ENCODE results near the gene CAMK2G. TPM values are rescaled to one million over a fixed set of nuclear protein-coding genes. Genes with fewer than 3 reads are reported as not detected.

CAMK2G gene
- total RNA-seq, 1 experiment from 2014 or later: 58.9 TPM

- Mint-ChIP-seq H3K4me3 (ENCODE audit: low read depth, unreplicated experiment) (no peak overlapping the region), H3K27ac (ENCODE audit: unreplicated experiment) (no peak overlapping the region), H3K36me3 (ENCODE audit: insufficient read depth, unreplicated experiment) (peaks cover 24% of the 10 kb centered on the region), H3K4me1 (ENCODE audit: low read depth, unreplicated experiment) (no peaks in the 10 kb centered on the region), H3K27me3 (ENCODE audit: unreplicated experiment) (no peaks in the 10 kb centered on the region), H3K9me3 (ENCODE audit: low read depth, unreplicated experiment) (no peaks in the 10 kb centered on the region)
- DNase-seq: no peak
- TF ChIP-seq CTCF (IDR thresholded peaks at IDR 0.05; ENCODE audit: unreplicated experiment): no peak
- no TSS peak for BruUV-seq (replicated peaks)
- CTCF ChIA-PET: no interaction called here
- intact Hi-C loops (cut with micrococcal nuclease; ENCODE audit: unreplicated experiment): no loop called here
Observed at GRCh38 chr10:73823391-73823790, 51.0 kb downstream of the CAMK2G start.

GRCh38 chr10:73819513-73820093 lies 54.8 kb downstream of the CAMK2G start:
- no peak overlapping the region for H3K27ac Mint-ChIP-seq (ENCODE audit: unreplicated experiment)
- H3K4me1 Mint-ChIP-seq (ENCODE audit: low read depth, unreplicated experiment): no peaks in the 10 kb centered on the region

GRCh38 chr10:73819081-73819480 lies 55.3 kb downstream of the CAMK2G start:
- Mint-ChIP-seq H3K9me3 (ENCODE audit: low read depth, unreplicated experiment) (no peaks in the 10 kb centered on the region), H3K27ac (ENCODE audit: unreplicated experiment) (no peak overlapping the region), H3K36me3 (ENCODE audit: insufficient read depth, unreplicated experiment) (peaks cover 39% of the 10 kb centered on the region), H3K27me3 (ENCODE audit: unreplicated experiment) (no peaks in the 10 kb centered on the region), H3K4me1 (ENCODE audit: low read depth, unreplicated experiment) (no peaks in the 10 kb centered on the region), H3K4me3 (ENCODE audit: low read depth, unreplicated experiment) (no peak overlapping the region)
- CTCF ChIA-PET: no interaction called here
- BruUV-seq (replicated peaks): no TSS peak
- no peak for TF ChIP-seq CTCF (IDR thresholded peaks at IDR 0.05; ENCODE audit: unreplicated experiment)
- intact Hi-C loops (cut with micrococcal nuclease; ENCODE audit: unreplicated experiment): no loop called here
- no peak for DNase-seq

More at GRCh38 chr10:73819513-73820093, 54.8 kb downstream of the CAMK2G start:
- H3K36me3 Mint-ChIP-seq (ENCODE audit: insufficient read depth, unreplicated experiment): peaks cover 38% of the 10 kb centered on the region
- intact Hi-C loops (cut with micrococcal nuclease; ENCODE audit: unreplicated experiment): no loop called here
- H3K9me3 Mint-ChIP-seq (ENCODE audit: low read depth, unreplicated experiment): no peaks in the 10 kb centered on the region
- DNase-seq: peak; percentile 48
- no peak for TF ChIP-seq CTCF (IDR thresholded peaks at IDR 0.05; ENCODE audit: unreplicated experiment)
- BruUV-seq (replicated peaks): no TSS peak
- H3K27me3 Mint-ChIP-seq (ENCODE audit: unreplicated experiment): no peaks in the 10 kb centered on the region
- H3K4me3 Mint-ChIP-seq (ENCODE audit: low read depth, unreplicated experiment): no peak overlapping the region
- CTCF ChIA-PET: no interaction called here

- BruUV-seq (replicated peaks): no TSS peak
- intact Hi-C loops (cut with micrococcal nuclease; ENCODE audit: unreplicated experiment): no loop called here
- Mint-ChIP-seq H3K36me3 (ENCODE audit: insufficient read depth, unreplicated experiment) (peaks cover 43% of the 10 kb centered on the region), H3K4me3 (ENCODE audit: low read depth, unreplicated experiment) (no peak overlapping the region), H3K27ac (ENCODE audit: unreplicated experiment) (no peak overlapping the region), H3K9me3 (ENCODE audit: low read depth, unreplicated experiment) (no peaks in the 10 kb centered on the region), H3K27me3 (ENCODE audit: unreplicated experiment) (no peaks in the 10 kb centered on the region), H3K4me1 (ENCODE audit: low read depth, unreplicated experiment) (no peaks in the 10 kb centered on the region)
- DNase-seq: no peak
- TF ChIP-seq CTCF (IDR thresholded peaks at IDR 0.05; ENCODE audit: unreplicated experiment): no peak
- CTCF ChIA-PET: no interaction called here
Observed at GRCh38 chr10:73818402-73818801, 56.0 kb downstream of the CAMK2G start.
